ENCODE measurements around the gene NACAD. TPM values are rescaled to one million over a fixed set of nuclear protein-coding genes. Genes with fewer than 3 reads are reported as not detected.

The NACAD gene
- total RNA-seq, 4 donors from 2014 or later, result 1.4 to 4.4 (median 3.0) TPM

- DNase-seq (ENCODE audit: low spot score) (no peak), ATAC-seq (ENCODE audit: low FRiP score) (no peak)
- no peak for TF ChIP-seq CTCF (IDR thresholded peaks at IDR 0.05)
These were observed 14.8 kb downstream of the NACAD start for GRCh38 chr7:45073786-45074527.

- no peak for ATAC-seq (ENCODE audit: low FRiP score)
- TF ChIP-seq CTCF (IDR thresholded peaks at IDR 0.05), result no peak
- no peak for DNase-seq (ENCODE audit: low spot score)
These were observed 15.6 kb downstream of the NACAD start for GRCh38 chr7:45073031-45073785.

GRCh38 chr7:45072131-45073030 lies 16.4 kb downstream of the NACAD start:
- DNase-seq (ENCODE audit: low spot score) (no peak), ATAC-seq (ENCODE audit: low FRiP score) (no peak)
- TF ChIP-seq CTCF (IDR thresholded peaks at IDR 0.05), result no peak

- ATAC-seq (ENCODE audit: low FRiP score) (no peak), DNase-seq (ENCODE audit: low spot score) (no peak)
- TF ChIP-seq CTCF (IDR thresholded peaks at IDR 0.05), result no peak
These were observed 17.2 kb downstream of the NACAD start for GRCh38 chr7:45071528-45071927.

- ATAC-seq (ENCODE audit: low FRiP score) (no peak), DNase-seq (ENCODE audit: low spot score) (no peak)
- TF ChIP-seq CTCF (IDR thresholded peaks at IDR 0.05), result no peak
These were observed 18.5 kb downstream of the NACAD start for GRCh38 chr7:45070254-45070642.

- no peak for TF ChIP-seq CTCF (IDR thresholded peaks at IDR 0.05)
- DNase-seq (ENCODE audit: low spot score), result no peak
- no peak for ATAC-seq (ENCODE audit: low FRiP score)
These were observed 19.1 kb downstream of the NACAD start for GRCh38 chr7:45069444-45070253.
